CD4-positive, alpha-beta T cell treated with Interleukin-15 for 1 hour (primary cell): ENCODE data around the gene DNAJC16.
A peak's percentile ranks its signal among the peaks of the same experiment; 100 is the strongest.
"Not testable (repeated sequence)": the region's sequence is repeated elsewhere in the genome, so short reads cannot be mapped to it uniquely, and the experiment has no call there.

ENCODE experiments used
- DNase-seq: peaks from one replicate; pipeline ENCODE4 v3.0.0-alpha.2; 2020

The DNAJC16 gene

GRCh38 chr1:15584489-15585363 is 58.1 kb downstream of the DNAJC16 start, which contains the start of gene AGMAT:
TSS of gene AGMAT (minus strand) at chr1:15585051. CDS start at chr1:15584967, 84 bp downstream.
- DNase-seq, result peak; percentile 47

DNA sequence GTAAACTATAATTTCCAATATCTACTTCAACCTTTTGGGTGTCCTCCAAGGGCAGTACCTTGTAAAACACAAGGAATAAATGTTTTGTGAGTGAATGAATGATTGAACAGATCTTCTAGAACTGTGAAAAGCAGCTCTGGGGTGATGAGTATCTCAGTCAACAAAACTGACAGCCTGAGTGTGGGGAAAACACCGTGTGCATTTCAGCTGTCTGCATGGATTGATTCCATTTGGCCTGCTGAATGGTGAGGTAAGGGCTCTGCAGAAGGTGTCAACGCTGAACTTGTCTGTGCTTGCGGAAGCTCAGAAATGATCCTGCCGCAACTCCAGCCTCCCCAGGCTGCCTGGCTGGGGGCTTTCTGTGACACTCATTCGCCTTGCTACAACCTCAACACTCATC is 65.6 kb downstream of the DNAJC16 start:
- DNase-seq, result no peak

DNA sequence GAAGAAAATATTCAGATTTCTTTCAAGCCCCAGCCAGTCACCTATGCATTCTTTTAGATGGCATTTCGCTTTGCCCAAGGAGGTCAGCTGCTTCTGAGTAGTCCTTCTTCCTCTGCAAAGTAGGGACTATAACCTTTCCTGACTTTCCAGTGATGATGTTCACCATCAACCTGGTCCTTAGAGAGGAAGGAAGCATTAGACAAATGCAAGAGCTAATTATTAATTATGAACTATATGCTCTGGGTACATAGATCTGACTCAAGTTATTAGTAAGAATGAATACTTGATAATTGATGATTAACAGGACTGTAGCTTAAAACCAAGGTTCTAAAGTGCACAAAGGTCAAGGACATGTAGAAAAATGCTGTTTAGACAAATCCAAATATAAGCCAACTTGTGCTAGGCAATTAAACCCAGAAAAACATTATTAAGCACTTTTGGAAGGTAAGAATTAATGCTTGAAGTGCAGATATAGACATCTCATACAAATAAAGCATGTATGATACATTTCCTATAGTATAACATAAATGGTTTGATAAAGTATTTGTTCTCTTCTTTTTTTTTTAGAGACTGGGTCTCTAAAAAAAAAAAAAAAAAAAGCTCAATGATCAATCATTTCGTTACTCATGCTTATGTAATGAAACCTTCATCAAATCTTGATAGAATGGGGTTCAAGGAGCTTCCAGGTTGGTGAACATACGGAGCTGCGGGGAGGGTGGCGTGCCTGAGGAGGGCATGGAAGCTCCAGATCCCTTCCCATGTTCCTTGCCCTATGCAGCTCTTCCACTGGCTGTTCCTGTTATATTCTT is 69.4 kb downstream of the DNAJC16 start:
- DNase-seq, result no peak

DNA sequence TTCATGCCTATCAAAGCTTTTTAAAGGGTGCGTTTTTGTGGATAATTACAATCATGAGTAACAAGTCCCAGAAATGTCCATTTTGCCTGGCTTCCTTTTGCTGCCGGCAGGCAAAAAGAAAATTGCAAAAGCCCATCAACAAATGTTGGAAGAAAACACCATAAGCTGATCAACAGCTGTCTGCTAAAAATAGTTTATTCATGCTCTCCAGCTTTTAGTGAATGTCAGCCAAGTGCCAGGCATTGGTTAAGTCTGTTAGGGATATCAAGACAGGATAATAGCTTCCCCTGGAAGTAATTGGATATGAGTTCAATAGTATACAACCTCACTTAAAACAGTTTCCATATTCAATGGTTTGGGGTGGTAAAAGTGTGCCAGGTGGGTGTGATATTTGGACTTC is 71.8 kb downstream of the DNAJC16 start:
- no peak for DNase-seq

GRCh38 chr1:15603050-15603965 is 76.7 kb downstream of the DNAJC16 start:
- DNase-seq, result peak; percentile 94

- DNase-seq, result peak; percentile 18
Observed at GRCh38 chr1:15603966-15604282, 77.3 kb downstream of the DNAJC16 start.

DNA sequence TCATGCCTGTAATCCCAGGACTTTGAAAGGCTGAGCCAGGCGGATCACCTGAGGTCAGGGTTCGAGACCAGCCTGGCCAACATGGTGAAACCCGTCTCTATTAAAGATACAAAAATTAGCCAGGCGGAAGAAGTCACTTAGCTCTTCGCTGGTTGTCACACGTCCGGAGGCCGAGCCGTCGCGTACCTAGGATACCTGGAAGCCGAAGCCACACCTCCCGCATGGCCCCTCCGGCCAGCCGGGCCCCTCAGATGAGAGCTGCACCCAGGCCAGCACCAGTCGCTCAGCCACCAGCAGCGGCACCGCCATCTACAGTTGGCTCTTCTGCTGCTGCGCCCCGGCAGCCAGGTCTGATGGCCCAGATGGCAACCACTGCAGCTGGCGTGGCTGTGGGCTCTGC is 77.8 kb downstream of the DNAJC16 start:
- not testable (repeated sequence) for DNase-seq

- DNase-seq, result no peak
Observed at GRCh38 chr1:15605398-15606383, 79.0 kb downstream of the DNAJC16 start.

GRCh38 chr1:15609631-15610030 is 83.0 kb downstream of the DNAJC16 start:
- DNase-seq, result no peak

DNA sequence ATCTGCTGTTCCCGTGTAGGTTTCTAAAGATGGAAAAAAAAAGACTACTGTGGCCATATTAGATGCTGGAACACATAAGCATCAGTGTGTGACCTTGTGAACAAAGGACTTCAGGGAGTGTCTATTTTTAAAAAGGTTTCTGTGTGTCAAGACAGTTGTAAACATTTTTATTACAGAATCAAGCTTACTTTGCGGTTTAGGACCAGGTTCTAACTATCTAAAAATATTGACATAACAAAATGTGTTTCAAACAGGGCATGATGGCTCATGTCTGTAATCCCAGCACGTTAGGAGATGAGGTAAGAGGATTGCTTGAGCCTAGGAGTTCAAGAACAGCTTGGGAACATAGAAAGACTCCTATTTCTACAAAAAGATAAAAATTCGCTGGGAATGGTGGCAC is 83.5 kb downstream of the DNAJC16 start:
- DNase-seq, result no peak

- DNase-seq, result no peak
Observed at GRCh38 chr1:15616373-15617172, 89.9 kb downstream of the DNAJC16 start.

DNA sequence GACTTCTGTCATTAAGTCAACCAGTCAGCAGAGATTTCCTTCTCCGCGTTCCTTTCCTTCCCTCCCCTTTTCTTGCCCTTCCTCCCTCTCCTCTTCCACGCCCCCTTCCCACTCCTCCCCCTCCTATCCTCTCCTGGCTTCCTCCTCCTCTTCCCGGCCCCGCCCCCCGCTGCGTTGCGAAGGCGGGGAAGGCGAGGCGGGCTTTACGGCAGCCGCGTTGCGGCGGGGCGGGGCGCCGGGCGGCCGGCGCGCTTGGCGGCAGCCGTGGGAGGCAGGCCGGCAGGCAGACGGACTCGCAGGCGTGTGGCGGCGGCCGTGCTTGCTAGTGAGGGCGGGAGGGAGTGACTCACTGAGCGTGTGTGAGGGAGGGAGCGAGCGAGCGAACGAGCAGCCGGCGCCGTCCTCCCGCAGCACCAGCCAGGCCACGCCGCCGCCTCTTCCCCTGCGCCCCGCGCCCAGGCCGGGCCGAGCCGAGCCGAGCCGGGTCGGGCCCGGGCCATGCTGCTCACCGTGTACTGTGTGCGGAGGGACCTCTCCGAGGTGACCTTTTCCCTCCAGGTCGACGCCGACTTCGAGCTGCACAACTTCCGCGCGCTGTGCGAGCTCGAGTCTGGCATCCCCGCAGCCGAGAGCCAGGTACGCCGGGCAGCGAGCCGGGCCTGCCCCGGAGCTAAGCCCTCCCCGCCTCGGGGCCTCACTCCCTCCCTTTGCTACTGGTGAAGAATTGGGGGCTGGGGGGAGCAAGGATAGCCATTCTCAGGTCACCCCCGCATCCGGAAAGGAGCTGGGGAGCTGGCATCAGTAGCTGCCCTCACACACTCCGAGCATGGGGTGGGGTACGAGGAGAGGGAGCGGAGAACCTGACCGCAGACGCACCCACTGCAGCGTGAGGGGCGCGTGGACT is 90.8 kb downstream of the DNAJC16 start, which contains the start of gene DDI2:
TSS of gene DDI2 (plus strand) at position 286 of the 904 bp plus-strand sequence. CDS start at position 499, 213 bp downstream.
- DNase-seq, result peak; percentile 94

- DNase-seq, result no peak
Observed at GRCh38 chr1:15618077-15618654, 91.5 kb downstream of the DNAJC16 start.

DNA sequence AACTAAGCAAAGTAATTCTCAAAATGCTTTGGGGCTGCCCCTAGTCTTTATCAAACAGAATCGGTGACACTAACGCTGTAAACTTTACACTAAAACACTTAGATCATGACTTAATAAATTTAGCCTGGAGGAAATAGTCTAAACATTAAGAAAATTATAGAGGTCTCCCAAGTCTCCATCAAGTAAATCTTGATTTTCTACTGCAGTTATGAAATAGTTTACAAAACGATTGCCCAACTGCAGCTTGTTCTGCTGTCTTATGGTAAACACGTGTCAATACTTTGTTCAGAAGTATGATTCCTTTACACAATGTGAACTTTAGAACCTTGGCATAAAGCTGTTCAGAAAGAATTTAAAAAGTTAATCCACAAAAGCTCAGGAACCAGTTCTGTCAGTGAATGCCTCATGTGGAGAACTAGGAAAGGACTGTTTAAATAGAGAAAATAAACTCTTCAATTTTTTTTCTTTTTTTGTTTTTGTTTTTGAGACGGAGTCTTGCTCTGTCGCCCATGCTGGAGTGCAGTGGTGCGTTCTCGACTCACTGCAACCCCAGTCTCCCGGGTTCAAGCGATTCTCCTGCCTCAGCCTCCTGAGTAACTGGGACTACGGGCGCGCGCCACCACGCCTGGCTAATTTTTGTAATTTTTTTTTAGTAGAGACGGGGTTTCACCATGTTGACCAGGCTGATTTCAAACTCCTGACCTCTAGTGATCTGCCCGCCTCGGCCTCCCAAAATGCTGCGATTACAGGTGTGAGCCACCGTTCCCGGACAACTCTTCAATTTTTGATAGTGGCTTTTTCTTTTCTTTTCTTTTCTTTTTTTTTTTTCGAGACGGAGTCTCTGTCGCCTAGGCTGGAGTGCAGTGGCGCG is 92.2 kb downstream of the DNAJC16 start:
- no peak for DNase-seq

- peak; percentile 22 for DNase-seq
Observed at GRCh38 chr1:15620155-15620545, 93.5 kb downstream of the DNAJC16 start.

DNA sequence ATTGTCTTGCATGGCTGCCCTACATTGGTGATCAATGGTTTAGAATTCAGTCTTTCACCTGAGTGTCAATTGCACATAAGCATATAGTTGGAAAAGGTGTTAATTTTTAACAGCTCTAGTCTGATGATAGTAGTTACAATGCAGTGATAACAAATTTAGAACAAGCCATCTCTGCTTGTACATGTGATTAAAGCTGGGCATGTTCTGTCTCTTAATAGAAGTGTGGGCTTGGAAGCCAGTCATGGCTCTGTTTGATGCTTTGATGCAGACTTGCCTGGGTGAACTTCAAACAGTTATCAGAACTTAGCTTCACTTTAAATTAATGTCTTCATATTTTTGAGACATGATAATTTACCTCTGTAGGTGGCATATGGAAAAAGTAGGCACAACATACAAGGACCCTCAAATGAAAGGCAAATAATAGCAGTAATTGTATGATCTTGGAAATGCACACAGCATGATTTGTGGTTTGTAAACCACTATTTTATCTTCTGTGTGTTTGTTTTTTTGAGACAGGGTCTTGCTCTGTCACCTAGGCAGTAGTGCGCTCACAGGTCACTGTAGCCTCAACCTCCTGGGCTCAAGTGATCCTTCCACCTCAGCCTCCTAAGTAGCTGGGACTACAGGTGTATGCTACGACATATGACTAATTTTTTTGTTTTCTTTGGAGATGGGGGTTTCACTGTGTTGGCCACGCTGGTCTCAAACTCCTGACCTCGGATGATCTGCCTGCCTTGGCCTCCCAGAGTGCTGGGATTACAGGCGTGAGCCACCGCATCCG is 94.4 kb downstream of the DNAJC16 start:
- DNase-seq, result no peak

- DNase-seq, result no peak
Observed at GRCh38 chr1:15621975-15622374, 95.3 kb downstream of the DNAJC16 start.
